Astrocyte of the spinal cord (primary cell): ENCODE measurements around the gene ASGR1.

Experiments
- DNase-seq: peaks from one replicate; pipeline ENCODE4 v3.0.0; 2011; ENCODE audit warnings: low read depth, low spot score
- H3K4me3 ChIP-seq: 2 replicates; pipeline ENCODE4 v1.5.1; 2011; ENCODE audit warnings: low read depth, mild to moderate bottlenecking, low read length, moderate library complexity
- CTCF ChIP-seq: IDR thresholded peaks from 2 replicates; pipeline ENCODE4 v1.5.1; 2012; ENCODE audit warnings: low read depth, mild to moderate bottlenecking, low read length, inconsistent platforms
- in situ Hi-C: cut with HindIII; loops from 2 replicates; pipeline ENCODE4 v1.10.0; 2017; ENCODE audit warnings: low sequenced_read_pairs

Gene ASGR1

DNA sequence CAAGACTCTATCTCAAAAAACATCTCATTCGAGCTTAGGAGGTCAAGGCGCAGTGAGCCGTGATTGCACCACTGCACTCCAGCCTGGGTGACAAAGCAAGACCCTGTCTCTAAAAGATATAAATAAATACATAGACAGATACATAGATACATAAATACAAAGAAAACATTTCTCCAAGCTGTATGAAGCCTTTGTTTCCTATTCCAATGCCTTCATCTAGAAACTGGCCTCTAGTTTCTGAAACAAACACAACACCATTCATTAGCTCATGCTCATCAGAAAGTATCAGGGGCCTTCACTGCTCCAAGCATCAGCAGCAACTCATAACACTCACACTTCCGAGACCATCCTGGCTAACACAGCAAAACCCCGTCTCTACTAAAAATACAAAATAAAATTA is 54.2 kb downstream of the ASGR1 start:
- TF ChIP-seq CTCF, result no peak
- no peak overlapping the region for H3K4me3 ChIP-seq
- no peak for DNase-seq
- in situ Hi-C loops, result no loop called here

- H3K4me3 ChIP-seq, result no peak overlapping the region
- TF ChIP-seq CTCF, result no peak
- in situ Hi-C loops, result no loop called here
- no peak for DNase-seq
Observed at GRCh38 chr17:7123844-7124243, 55.3 kb downstream of the ASGR1 start.
